Erythroblast (primary cell): ENCODE data around the gene ALG2.

Experiments used
- GATA1 ChIP-seq: IDR thresholded peaks from 2 replicates; pipeline ENCODE4 v1.6.1; 2011; ENCODE audit warnings: low read depth, mild to moderate bottlenecking, control low read depth, low read length, moderate library complexity
- POLR2A ChIP-seq: IDR thresholded peaks from 2 replicates; pipeline ENCODE4 v1.6.1; 2011; ENCODE audit warnings: mild to moderate bottlenecking, low read length

DNA sequence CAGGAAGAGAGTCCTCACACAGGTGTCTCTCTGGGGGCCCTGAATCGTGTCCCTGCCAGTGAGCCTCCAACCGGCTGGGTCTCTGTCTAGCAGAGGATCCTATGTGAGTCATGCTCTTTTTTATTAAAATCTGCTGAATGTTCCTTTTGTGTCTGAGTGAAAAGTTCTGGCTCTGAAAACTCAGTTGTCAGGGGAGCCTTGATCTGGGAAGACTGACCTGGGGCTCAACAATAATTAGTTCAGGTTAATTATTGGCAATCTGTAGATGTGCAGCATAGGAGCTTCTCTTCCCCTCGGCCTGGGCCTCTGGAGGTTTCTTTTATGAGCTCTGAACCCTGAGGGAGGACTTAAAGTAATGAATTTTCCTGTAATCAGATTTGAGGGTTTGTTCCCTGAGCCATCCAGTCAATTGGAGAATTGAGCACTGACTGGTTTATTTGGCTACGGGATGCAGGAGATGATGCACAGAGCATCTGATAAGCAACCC lies 45.2 kb downstream of the ALG2 start:
- TF ChIP-seq POLR2A (no peak), GATA1 (no peak)
